SK-N-MC (cell line): Measurements from ENCODE around the gene TMEM33.

Source experiments
- EZH2 ChIP-seq: fragments of 200-600 bp; sonication (generic); IDR thresholded peaks from one replicate; pipeline ENCODE4 v1.6.1; 2017; ENCODE audit warnings: antibody characterized with exemption
- POLR2AphosphoS5 ChIP-seq: IDR thresholded peaks from 2 replicates; pipeline ENCODE4 v1.6.1; 2012; ENCODE audit warnings: mild to moderate bottlenecking, low read depth, low read length, borderline replicate concordance

- TF ChIP-seq EZH2 (no peak), POLR2AphosphoS5 (no peak)
Observed at GRCh38 chr4:41943506-41943905, 8.3 kb downstream of the TMEM33 start.
